ENCODE measurements around the gene KRTAP5-10. TPM values are rescaled to one million over a fixed set of nuclear protein-coding genes. Genes with fewer than 3 reads are reported as not detected.
"Not testable (repeated sequence)": the region's sequence is repeated elsewhere in the genome, so short reads cannot be mapped to it uniquely, and the experiment has no call there.

The KRTAP5-10 gene
- total and polyA plus RNA-seq, 2 donors (not counting 3 experiments of a cell fraction or from before 2014, with no cell fraction given) = not detected

GRCh38 chr11:71604798-71605488 is 39.6 kb downstream of the KRTAP5-10 start:
- H3K9me3 ChIP-seq (replicated peaks; ENCODE audit: control insufficient read depth, insufficient read depth, low read length); H2AFZ ChIP-seq (ENCODE audit: low read depth, low read length); H3K27me3 ChIP-seq (ENCODE audit: control insufficient read depth in 2 of 2, insufficient read depth in 2 of 2, low read length in 2 of 2); H3K27ac ChIP-seq (ENCODE audit: insufficient read depth, low read depth, low read length); H3K4me2 ChIP-seq (ENCODE audit: insufficient read depth, low read length); H3K36me3 ChIP-seq (ENCODE audit: control insufficient read depth in 2 of 2, extremely low read depth in 1 of 2, insufficient read depth in 2 of 2, low read length in 2 of 2); H3K4me3 ChIP-seq (replicated peaks in 1 of 3; ENCODE audit: insufficient read depth in 1 of 3, low read depth in 1 of 3, low read length in 3 of 3); DNase-seq (ENCODE audit: low read depth, low spot score); H3K4me1 ChIP-seq (ENCODE audit: control insufficient read depth, extremely low read depth, insufficient read depth, low read length); BruUV-seq (replicated peaks); intact Hi-C loops (cut with micrococcal nuclease); H3K9me1 ChIP-seq (replicated peaks; ENCODE audit: control insufficient read depth, extremely low read depth, insufficient read depth, low read length); POLR2A ChIA-PET; dilution Hi-C loops (cut with MboI; ENCODE audit: extremely low pct_ligation_motif_present, low sequenced_read_pairs); H3K79me2 ChIP-seq (ENCODE audit: control insufficient read depth, insufficient read depth, low read length); CTCF ChIA-PET; H3K9ac ChIP-seq (replicated peaks; ENCODE audit: extremely low read depth, insufficient read depth, low read length); H4K20me1 ChIP-seq (replicated peaks; ENCODE audit: control insufficient read depth, extremely low read depth, insufficient read depth, low read length): not testable (repeated sequence)
- peak; percentile 24 for FAIRE-seq
- TF ChIP-seq CTCF (IDR thresholded peaks at IDR 0.05; ENCODE audit: extremely low read depth in 1 of 2, insufficient read depth in 1 of 2, low read depth in 1 of 2, low read length in 2 of 2) = peak in 1 of 2 donors; percentile 16

- H4K20me1 ChIP-seq (replicated peaks; ENCODE audit: control insufficient read depth, extremely low read depth, insufficient read depth, low read length); H3K4me1 ChIP-seq (ENCODE audit: control insufficient read depth, extremely low read depth, insufficient read depth, low read length); CTCF ChIA-PET; FAIRE-seq; H3K4me3 ChIP-seq (replicated peaks in 1 of 3; ENCODE audit: insufficient read depth in 1 of 3, low read depth in 1 of 3, low read length in 3 of 3); H2AFZ ChIP-seq (ENCODE audit: low read depth, low read length); BruUV-seq (replicated peaks); H3K27me3 ChIP-seq (ENCODE audit: control insufficient read depth in 2 of 2, insufficient read depth in 2 of 2, low read length in 2 of 2); dilution Hi-C loops (cut with MboI; ENCODE audit: extremely low pct_ligation_motif_present, low sequenced_read_pairs); H3K9ac ChIP-seq (replicated peaks; ENCODE audit: extremely low read depth, insufficient read depth, low read length); H3K9me1 ChIP-seq (replicated peaks; ENCODE audit: control insufficient read depth, extremely low read depth, insufficient read depth, low read length); H3K36me3 ChIP-seq (ENCODE audit: control insufficient read depth in 2 of 2, extremely low read depth in 1 of 2, insufficient read depth in 2 of 2, low read length in 2 of 2); H3K79me2 ChIP-seq (ENCODE audit: control insufficient read depth, insufficient read depth, low read length); H3K27ac ChIP-seq (ENCODE audit: insufficient read depth, low read depth, low read length); H3K4me2 ChIP-seq (ENCODE audit: insufficient read depth, low read length); intact Hi-C loops (cut with micrococcal nuclease); H3K9me3 ChIP-seq (replicated peaks; ENCODE audit: control insufficient read depth, insufficient read depth, low read length); DNase-seq (ENCODE audit: low read depth, low spot score); POLR2A ChIA-PET: not testable (repeated sequence)
These were observed 41.6 kb downstream of the KRTAP5-10 start for GRCh38 chr11:71606853-71607519.
